ENCODE data around the gene ABCC5. TPM values are rescaled to one million over a fixed set of nuclear protein-coding genes. Genes with fewer than 3 reads are reported as not detected.
"Not testable (repeated sequence)": the region's sequence is repeated elsewhere in the genome, so short reads cannot be mapped to it uniquely, and the experiment has no call there.

ABCC5 gene
- total RNA-seq, 1 donor from 2014 or later = 61.2 TPM

DNA sequence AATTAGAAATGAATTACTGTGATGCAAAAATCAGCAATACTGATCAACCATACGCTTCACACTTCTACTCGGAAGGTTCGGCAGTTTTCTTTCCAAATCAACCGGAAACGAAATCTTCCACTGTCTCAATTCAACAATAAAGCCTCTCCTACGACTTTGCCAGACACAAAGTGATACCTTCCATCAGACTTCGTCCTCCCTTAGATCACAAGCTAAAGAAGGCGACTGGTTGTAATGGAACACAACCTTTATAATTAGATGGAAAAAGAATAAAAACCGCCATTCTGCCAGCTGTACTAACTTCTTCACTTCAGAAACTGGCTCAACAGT, 133.6 kb downstream of the ABCC5 start:
- TF ChIP-seq, protein P1, sequence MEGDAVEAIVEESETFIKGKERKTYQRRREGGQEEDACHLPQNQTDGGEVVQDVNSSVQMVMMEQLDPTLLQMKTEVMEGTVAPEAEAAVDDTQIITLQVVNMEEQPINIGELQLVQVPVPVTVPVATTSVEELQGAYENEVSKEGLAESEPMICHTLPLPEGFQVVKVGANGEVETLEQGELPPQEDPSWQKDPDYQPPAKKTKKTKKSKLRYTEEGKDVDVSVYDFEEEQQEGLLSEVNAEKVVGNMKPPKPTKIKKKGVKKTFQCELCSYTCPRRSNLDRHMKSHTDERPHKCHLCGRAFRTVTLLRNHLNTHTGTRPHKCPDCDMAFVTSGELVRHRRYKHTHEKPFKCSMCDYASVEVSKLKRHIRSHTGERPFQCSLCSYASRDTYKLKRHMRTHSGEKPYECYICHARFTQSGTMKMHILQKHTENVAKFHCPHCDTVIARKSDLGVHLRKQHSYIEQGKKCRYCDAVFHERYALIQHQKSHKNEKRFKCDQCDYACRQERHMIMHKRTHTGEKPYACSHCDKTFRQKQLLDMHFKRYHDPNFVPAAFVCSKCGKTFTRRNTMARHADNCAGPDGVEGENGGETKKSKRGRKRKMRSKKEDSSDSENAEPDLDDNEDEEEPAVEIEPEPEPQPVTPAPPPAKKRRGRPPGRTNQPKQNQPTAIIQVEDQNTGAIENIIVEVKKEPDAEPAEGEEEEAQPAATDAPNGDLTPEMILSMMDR (conservative IDR thresholded peaks at IDR 0.05) = no peak
- peak overlapping the region; percentile 98 for H3K4me3 Mint-ChIP-seq
- H3K9me3 Mint-ChIP-seq = no peaks in the 10 kb centered on the region
- peaks cover 29% of the 10 kb centered on the region for H3K4me1 Mint-ChIP-seq (ENCODE audit: unreplicated experiment)
- no peaks in the 10 kb centered on the region for H3K36me3 Mint-ChIP-seq
- peak overlapping the region; percentile 86 for H3K27ac Mint-ChIP-seq
- no peak for DNase-seq (ENCODE audit: extremely low spot score, unreplicated experiment)
- peaks cover 16% of the 10 kb centered on the region for H3K27me3 Mint-ChIP-seq

DNA sequence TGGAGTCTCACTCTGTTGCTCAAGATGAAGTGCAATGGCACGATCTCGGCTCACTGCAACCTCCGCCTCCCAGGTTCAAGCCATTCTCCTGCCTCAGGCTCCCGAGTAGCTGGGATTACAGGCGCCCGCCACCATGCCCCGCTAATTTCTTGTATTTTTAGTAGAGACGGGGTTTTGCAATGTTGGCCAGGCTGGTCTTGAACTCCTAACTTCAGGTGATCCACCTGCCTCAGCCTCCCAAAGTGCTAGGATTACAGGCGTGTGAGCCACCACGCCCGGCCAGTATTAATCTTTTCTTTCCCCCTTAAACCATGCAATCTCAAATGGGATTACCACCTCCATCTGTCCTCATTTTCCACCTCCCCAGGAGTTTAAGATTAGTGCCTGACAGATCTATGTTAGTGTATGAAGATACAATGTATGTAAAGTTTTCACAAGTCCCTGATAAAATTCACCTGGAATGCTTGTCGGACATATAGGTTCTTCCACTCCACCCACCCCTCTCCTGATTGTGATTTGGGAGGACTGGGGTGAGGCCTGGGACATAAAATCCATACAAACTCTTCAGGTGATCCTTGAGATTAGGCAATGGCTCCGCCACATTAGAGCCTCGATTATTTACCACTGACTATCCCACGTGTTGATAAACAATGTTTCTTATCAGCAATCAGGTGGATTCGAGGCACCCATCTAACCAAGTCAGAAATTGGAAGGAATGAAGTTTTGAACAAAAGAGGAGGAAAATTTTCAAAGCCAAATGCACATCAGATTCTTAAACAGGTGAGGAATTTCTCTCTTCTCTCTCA, 134.2 kb downstream of the ABCC5 start:
- Mint-ChIP-seq H3K4me1 (ENCODE audit: unreplicated experiment) (peaks cover 29% of the 10 kb centered on the region), H3K9me3 (no peaks in the 10 kb centered on the region), H3K36me3 (no peaks in the 10 kb centered on the region), H3K27ac (peak overlapping the region; percentile 86), H3K27me3 (peaks cover 12% of the 10 kb centered on the region), H3K4me3 (peak overlapping the region; percentile 98)
- DNase-seq (ENCODE audit: extremely low spot score, unreplicated experiment) = no peak
- TF ChIP-seq, protein P1 (conservative IDR thresholded peaks at IDR 0.05) = no peak

DNA sequence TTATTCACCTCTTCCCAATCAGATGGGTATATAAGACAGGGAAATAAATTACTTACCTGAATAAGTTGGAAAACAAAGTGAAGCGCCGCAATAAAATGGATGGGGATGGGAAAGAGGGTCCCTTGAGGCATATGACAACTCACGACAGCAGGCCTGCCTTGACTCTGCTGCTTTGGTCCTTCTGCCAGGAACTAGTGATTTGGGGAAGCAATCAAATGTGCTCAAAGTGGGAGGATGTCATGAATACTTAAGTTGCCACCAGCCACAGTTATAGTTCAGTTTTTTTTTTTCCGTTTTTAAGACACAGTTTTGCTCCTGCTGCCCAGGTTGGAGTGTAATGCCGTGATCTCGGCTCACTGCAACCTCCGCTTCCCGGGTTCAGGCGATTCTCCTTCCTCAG, 137.6 kb downstream of the ABCC5 start:
- no peak overlapping the region for H3K4me3 Mint-ChIP-seq
- H3K27me3 Mint-ChIP-seq = no peaks in the 10 kb centered on the region
- H3K4me1 Mint-ChIP-seq (ENCODE audit: unreplicated experiment) = peaks cover 29% of the 10 kb centered on the region
- peak overlapping the region; percentile 43 for H3K27ac Mint-ChIP-seq
- H3K9me3 Mint-ChIP-seq = no peaks in the 10 kb centered on the region
- TF ChIP-seq, protein P1 (conservative IDR thresholded peaks at IDR 0.05) = no peak
- DNase-seq (ENCODE audit: extremely low spot score, unreplicated experiment) = no peak
- H3K36me3 Mint-ChIP-seq = peaks cover 8% of the 10 kb centered on the region

DNA sequence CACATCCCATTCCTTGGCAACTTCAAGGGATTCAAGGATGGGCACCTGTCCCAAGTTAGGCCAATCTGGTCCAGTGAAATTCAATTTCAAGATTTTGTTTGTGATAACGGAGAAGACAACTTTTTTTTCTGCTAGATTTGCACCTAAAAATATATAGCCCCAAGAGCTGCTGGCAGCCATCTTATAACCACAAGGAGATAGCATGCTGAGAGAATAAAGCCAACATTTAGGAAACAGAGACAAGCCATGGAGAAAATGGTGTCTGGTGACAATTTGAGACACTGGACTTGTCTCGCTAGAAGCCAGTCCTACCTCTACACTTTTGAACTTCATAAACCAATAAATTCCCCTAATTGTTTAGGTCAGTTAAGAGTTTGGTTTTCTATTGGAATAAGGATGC, 138.4 kb downstream of the ABCC5 start:
- Mint-ChIP-seq H3K36me3 (peaks cover 8% of the 10 kb centered on the region), H3K4me3 (no peak overlapping the region), H3K27me3 (no peaks in the 10 kb centered on the region), H3K9me3 (no peaks in the 10 kb centered on the region), H3K4me1 (ENCODE audit: unreplicated experiment) (peaks cover 24% of the 10 kb centered on the region), H3K27ac (no peak overlapping the region)
- no peak for DNase-seq (ENCODE audit: extremely low spot score, unreplicated experiment)
- TF ChIP-seq, protein P1 (conservative IDR thresholded peaks at IDR 0.05) = no peak

DNA sequence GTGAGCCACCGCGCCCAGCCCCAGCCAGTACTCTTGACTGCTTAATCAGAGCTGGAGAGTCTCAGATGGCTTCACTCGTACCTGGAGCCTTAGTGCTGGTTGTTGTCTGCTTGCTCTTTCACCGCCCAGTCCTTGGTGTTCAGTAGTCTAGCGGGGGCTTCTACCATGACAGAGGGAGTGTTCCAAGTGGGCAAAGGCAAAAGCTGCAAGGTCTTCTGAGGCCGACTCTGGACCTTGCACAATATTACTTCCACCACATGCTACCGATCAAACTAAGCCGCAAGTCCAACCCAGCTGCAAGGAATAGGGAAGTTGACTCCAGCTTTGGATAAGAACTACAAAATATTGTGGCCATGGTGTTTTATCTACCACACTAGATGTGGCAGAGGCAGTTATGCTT, 139.6 kb downstream of the ABCC5 start:
- no peak for DNase-seq (ENCODE audit: extremely low spot score, unreplicated experiment)
- no peak overlapping the region for H3K4me3 Mint-ChIP-seq
- no peaks in the 10 kb centered on the region for H3K9me3 Mint-ChIP-seq
- H3K36me3 Mint-ChIP-seq = peaks cover 8% of the 10 kb centered on the region
- TF ChIP-seq, protein P1 (conservative IDR thresholded peaks at IDR 0.05) = no peak
- peaks cover 17% of the 10 kb centered on the region for H3K4me1 Mint-ChIP-seq (ENCODE audit: unreplicated experiment)
- no peaks in the 10 kb centered on the region for H3K27me3 Mint-ChIP-seq
- H3K27ac Mint-ChIP-seq = no peak overlapping the region

DNA sequence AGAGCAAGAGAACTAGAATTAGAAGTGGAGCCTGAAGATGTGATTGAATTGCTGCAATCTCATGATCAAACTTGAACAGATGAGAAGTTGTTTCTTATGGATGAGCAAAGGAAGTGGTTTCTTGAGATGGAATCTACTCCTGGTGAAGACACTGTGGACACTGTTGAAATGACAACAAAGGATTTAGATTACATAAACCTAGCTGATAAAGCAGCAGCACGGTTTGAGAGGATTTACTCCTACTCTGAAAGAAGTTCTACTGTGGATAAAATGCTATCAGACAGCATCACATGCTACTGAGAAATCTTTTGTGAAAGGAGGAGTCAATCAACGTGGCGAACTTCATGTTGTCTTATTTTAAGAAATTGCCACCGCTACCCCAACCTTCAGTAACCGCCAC, 140.5 kb downstream of the ABCC5 start:
- H3K27me3 Mint-ChIP-seq; H3K4me3 Mint-ChIP-seq; DNase-seq (ENCODE audit: extremely low spot score, unreplicated experiment); H3K4me1 Mint-ChIP-seq (ENCODE audit: unreplicated experiment); H3K27ac Mint-ChIP-seq; H3K36me3 Mint-ChIP-seq; H3K9me3 Mint-ChIP-seq: not testable (repeated sequence)
